ENCODE results near the gene STKLD1. TPM values are rescaled to one million over a fixed set of nuclear protein-coding genes. Genes with fewer than 3 reads are reported as not detected.

The STKLD1 gene
- total and polyA plus RNA-seq, 5 donors from 2014 or later: 0.09 to 0.86 (median 0.18) TPM

DNA sequence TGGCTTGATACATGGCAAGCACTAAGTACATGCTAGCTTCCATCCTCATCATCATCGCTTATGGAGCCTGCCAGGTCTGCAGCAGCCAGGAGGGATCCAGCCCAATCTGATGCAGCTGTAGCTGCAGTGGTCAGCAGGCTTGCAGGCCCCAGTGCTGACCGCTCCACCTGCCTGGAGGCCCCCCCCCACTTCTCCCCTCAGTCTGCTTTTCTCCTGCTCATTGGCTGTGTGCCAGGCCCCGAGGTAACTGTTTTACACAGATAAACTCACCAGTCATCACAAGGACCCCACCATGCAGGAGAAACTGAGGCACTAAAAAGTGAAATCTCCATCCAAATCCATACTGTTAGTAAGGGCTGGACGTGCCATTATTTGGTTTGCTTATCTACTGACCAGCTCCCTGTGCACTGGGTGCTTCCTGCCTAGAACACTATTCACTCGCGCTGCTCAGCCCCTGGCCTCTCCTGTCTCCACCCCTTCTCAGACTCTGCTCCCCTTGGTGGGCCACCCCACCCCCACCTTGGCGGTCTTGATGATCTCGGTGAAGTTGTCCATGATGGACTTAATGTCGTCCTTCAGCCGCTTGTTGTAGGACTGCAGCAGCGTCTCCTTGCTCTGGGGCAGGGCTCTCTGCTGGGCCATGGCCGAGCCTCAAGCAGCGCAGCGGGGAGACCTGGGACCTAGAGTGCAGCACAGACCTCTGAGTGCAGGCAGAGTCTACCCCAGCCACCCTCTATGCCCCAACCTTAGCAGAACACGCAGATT lies 30.0 kb upstream of the STKLD1 start:
- Mint-ChIP-seq H3K27me3 (no peaks in the 10 kb centered on the region), H3K4me1 (peaks cover 0 to 50% (median 29%) of the 10 kb centered on the region in 4 donors), H3K27ac (peak overlapping the region in 2 of 3 donors; percentile 87 to 89), H3K4me3 (peak overlapping the region; percentile 86 to 98 (median 88)), H3K36me3 (peaks cover 27% of the 10 kb centered on the region), H3K9me3 (no peaks in the 10 kb centered on the region)
- Histone ChIP-seq H3K27ac (ENCODE audit: insufficient read depth, low read length, poor library complexity, severe bottlenecking) (peak overlapping the region; percentile 89), H3K27me3 (ENCODE audit: control insufficient read depth, insufficient read depth, low read length) (no peaks in the 10 kb centered on the region), H3K9me3 (ENCODE audit: control insufficient read depth in 2 of 2, low read length in 2 of 2) (no peaks in the 10 kb centered on the region), H3K4me3 (ENCODE audit: low read depth, low read length) (peak overlapping the region; percentile 26), H3K36me3 (ENCODE audit: control insufficient read depth, insufficient read depth, low read length) (peaks cover 41% of the 10 kb centered on the region), H3K4me1 (ENCODE audit: control insufficient read depth, insufficient read depth, low read length, poor library complexity, severe bottlenecking) (peaks cover 31% of the 10 kb centered on the region)
- DNase-seq: no peak
- ATAC-seq (ENCODE audit: low read depth in 2 of 2): no peak

DNA sequence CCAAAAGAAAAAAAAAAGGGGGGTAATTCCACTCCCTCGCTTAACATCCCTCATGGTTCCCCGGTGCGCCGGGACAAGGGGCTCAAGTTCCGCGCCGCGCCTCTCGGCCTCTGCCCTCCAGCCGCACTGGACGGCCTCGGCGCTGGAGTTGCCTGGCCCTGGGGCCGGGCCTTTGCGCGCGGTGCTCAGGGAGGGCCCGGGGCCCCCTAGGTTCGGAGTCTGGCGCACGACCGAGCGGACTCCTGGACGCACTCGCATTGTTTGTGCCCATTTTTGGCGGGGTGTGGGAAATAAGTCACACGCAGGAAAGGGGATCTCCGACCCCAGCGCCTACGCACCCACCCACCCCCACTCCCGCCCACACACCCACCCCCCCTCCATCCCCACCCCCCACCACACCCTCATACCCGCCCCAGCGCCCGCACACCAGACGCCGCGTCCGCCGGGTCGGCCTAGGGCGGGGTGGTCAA lies 28.6 kb upstream of the STKLD1 start:
- H3K4me1 ChIP-seq (ENCODE audit: control insufficient read depth, insufficient read depth, low read length, poor library complexity, severe bottlenecking): peaks cover 31% of the 10 kb centered on the region
- peaks cover 55% of the 10 kb centered on the region for H3K36me3 ChIP-seq (ENCODE audit: control insufficient read depth, insufficient read depth, low read length)
- peak overlapping the region; percentile 57 for H3K4me3 ChIP-seq (ENCODE audit: low read depth, low read length)
- DNase-seq: peak; percentile 44 to 58 (median 44)
- Mint-ChIP-seq H3K4me1 (peaks cover 0 to 42% (median 27%) of the 10 kb centered on the region in 4 donors), H3K4me3 (peak overlapping the region; percentile 95 to 100 (median 98)), H3K9me3 (no peaks in the 10 kb centered on the region), H3K36me3 (peaks cover 28% of the 10 kb centered on the region), H3K27me3 (no peaks in the 10 kb centered on the region), H3K27ac (peak overlapping the region in 2 of 3 donors; percentile 96 to 98)
- peak; percentile 33 to 38 for ATAC-seq (ENCODE audit: low read depth in 2 of 2)
- H3K27ac ChIP-seq (ENCODE audit: insufficient read depth, low read length, poor library complexity, severe bottlenecking): peak overlapping the region; percentile 89
- H3K9me3 ChIP-seq (ENCODE audit: control insufficient read depth in 2 of 2, low read length in 2 of 2): no peaks in the 10 kb centered on the region
- no peaks in the 10 kb centered on the region for H3K27me3 ChIP-seq (ENCODE audit: control insufficient read depth, insufficient read depth, low read length)

DNA sequence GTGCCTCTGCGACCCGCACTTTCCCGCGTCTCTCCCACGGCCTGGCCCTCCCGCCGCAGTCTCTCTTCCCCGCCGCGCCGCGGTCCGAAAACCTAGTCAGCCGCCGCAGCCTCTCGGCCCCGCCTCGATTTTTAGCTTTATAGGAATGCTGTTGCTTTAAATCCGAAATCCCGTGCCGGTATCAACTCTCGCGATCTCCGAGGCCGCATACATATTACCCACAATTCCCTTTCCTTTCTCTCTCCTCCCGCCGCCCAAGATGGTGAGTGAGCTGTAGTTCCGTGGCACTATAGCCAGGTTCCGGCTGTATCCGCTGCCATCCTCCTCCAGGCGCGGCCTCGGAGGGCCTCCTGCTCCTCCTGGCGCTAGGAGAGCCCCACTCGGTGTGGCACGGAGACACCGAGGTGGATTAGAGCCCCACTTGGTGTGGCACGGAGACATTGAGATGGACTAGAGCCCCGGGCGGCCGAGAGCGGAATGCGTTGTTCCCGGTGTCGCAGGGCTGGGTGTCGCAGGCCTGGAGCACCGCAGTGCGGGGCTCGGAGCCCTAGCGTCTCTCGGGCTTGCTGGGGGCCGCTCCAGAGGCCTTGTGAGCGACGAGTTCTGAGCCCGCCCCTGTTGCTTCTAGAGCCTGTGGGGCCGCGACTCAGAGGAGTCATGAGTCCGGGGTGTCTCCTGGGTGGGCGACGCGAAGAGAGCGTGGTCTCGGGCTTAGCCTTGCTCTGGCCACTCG lies 28.0 kb upstream of the STKLD1 start, which contains the start of the genes MED22 and RPL7A:
Gene MED22, minus strand, starts transcription at position 147 of the 733 bp plus-strand sequence. CDS start 1,469 bp downstream, outside the sequence.
Gene RPL7A, plus strand, starts transcription at position 234 of the 733 bp plus-strand sequence. Its CDS starts 26 bp downstream, at position 260.
- H3K36me3 ChIP-seq (ENCODE audit: control insufficient read depth, insufficient read depth, low read length): peaks cover 56% of the 10 kb centered on the region
- Mint-ChIP-seq H3K27me3 (no peaks in the 10 kb centered on the region), H3K9me3 (no peaks in the 10 kb centered on the region), H3K4me3 (peak within 1 kb of the TSS; percentile 95 to 100 (median 98)), H3K27ac (peak within 1 kb of the TSS; percentile 96 to 100 (median 98)), H3K4me1 (peaks cover 0 to 39% (median 27%) of the 10 kb centered on the region in 4 donors), H3K36me3 (peaks cover 28% of the 10 kb centered on the region)
- no peaks in the 10 kb centered on the region for H3K27me3 ChIP-seq (ENCODE audit: control insufficient read depth, insufficient read depth, low read length)
- no peaks in the 10 kb centered on the region for H3K9me3 ChIP-seq (ENCODE audit: control insufficient read depth in 2 of 2, low read length in 2 of 2)
- ATAC-seq (ENCODE audit: low read depth in 2 of 2) (peak; percentile 93 to 94), DNase-seq (peak; percentile 88 to 97 (median 95))
- H3K27ac ChIP-seq (ENCODE audit: insufficient read depth, low read length, poor library complexity, severe bottlenecking): peak within 1 kb of the TSS; percentile 89
- H3K4me1 ChIP-seq (ENCODE audit: control insufficient read depth, insufficient read depth, low read length, poor library complexity, severe bottlenecking): peaks cover 31% of the 10 kb centered on the region
- H3K4me3 ChIP-seq (ENCODE audit: low read depth, low read length): peak within 1 kb of the TSS; percentile 76

DNA sequence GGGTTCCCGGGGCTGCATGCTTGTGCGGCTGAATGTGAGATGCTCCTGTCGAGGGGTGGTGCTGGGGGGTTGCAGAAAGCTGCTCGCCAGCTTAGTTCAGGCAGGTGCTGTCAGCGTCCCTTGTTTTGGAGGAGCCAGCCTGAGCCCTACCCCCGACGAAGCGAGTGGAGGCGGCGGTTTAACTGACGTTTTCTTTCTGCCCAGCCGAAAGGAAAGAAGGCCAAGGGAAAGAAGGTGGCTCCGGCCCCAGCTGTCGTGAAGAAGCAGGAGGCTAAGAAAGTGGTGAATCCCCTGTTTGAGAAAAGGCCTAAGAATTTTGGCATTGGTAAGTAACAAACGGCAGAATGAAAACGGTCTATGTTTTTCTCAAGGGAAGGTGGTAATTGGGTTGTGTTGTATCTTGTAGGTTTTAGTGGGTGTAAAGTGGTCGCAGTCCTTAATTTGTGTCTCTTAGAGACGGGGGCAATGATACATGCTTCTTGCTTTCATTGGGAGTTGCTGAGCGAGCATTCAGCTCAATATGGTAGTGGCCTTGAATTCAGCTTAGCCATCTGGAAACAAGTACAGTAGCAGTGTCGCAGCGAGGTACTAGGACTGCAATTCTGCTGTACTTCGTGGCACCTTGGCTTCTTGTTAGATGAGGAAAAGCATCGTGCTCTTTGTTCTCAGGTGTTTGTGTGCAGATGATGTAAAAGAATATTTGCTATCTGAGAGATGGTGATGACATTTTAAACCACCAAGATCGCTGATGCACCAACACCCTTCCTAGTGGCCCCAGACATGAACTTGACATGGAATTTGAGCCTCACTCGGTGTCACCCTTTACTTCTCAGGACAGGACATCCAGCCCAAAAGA lies 27.2 kb upstream of the STKLD1 start:
- Histone ChIP-seq H3K27me3 (ENCODE audit: control insufficient read depth, insufficient read depth, low read length) (no peaks in the 10 kb centered on the region), H3K27ac (ENCODE audit: insufficient read depth, low read length, poor library complexity, severe bottlenecking) (peak overlapping the region; percentile 89), H3K4me1 (ENCODE audit: control insufficient read depth, insufficient read depth, low read length, poor library complexity, severe bottlenecking) (peaks cover 31% of the 10 kb centered on the region), H3K36me3 (ENCODE audit: control insufficient read depth, insufficient read depth, low read length) (peaks cover 52% of the 10 kb centered on the region), H3K4me3 (ENCODE audit: low read depth, low read length) (peak overlapping the region; percentile 76), H3K9me3 (ENCODE audit: control insufficient read depth in 2 of 2, low read length in 2 of 2) (no peaks in the 10 kb centered on the region)
- Mint-ChIP-seq H3K27me3 (peaks cover under 1% of the 10 kb centered on the region), H3K4me3 (peak overlapping the region; percentile 95 to 100 (median 96)), H3K36me3 (peaks cover 32% of the 10 kb centered on the region), H3K4me1 (peaks cover 0 to 39% (median 27%) of the 10 kb centered on the region in 4 donors), H3K27ac (peak overlapping the region; percentile 96 to 100 (median 98)), H3K9me3 (no peaks in the 10 kb centered on the region)
- ATAC-seq (ENCODE audit: low read depth in 2 of 2) (no peak), DNase-seq (no peak)

DNA sequence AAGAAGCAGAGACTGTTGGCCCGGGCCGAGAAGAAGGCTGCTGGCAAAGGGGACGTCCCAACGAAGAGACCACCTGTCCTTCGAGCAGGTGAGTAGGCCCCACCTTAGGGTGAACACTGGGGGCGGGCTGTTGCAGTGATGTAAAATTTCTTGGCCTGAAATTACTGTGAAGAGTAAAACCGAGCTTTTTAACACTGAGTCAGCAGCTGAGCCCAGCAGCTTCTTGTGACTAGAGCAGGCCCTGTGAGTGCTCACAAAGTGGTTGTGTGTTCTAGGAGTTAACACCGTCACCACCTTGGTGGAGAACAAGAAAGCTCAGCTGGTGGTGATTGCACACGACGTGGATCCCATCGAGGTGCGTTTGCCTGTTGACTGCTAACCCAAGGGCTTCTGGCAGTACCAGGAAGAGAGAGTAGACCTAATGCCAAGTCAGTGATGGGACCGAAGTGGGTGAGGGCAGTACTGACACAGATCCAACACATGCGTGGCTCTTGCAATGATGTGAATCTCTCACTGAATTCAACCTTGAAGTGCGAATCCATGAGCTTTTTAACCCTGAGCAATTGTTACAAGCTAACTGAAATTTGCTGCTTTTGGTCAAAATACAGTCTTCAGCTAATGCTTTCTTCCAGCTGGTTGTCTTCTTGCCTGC lies 26.1 kb upstream of the STKLD1 start:
- peak overlapping the region; percentile 91 to 98 (median 96) for H3K27ac Mint-ChIP-seq
- H3K9me3 ChIP-seq (ENCODE audit: control insufficient read depth in 2 of 2, low read length in 2 of 2): no peaks in the 10 kb centered on the region
- ATAC-seq (ENCODE audit: low read depth in 2 of 2) (no peak), DNase-seq (no peak)
- H3K4me3 Mint-ChIP-seq: peak overlapping the region; percentile 46 to 98 (median 74)
- H3K4me1 Mint-ChIP-seq: peaks cover 0 to 44% (median 27%) of the 10 kb centered on the region in 4 donors
- no peaks in the 10 kb centered on the region for H3K27me3 ChIP-seq (ENCODE audit: control insufficient read depth, insufficient read depth, low read length)
- peaks cover 4% of the 10 kb centered on the region for H3K27me3 Mint-ChIP-seq
- H3K36me3 ChIP-seq (ENCODE audit: control insufficient read depth, insufficient read depth, low read length): peaks cover 43% of the 10 kb centered on the region
- H3K4me1 ChIP-seq (ENCODE audit: control insufficient read depth, insufficient read depth, low read length, poor library complexity, severe bottlenecking): peaks cover 31% of the 10 kb centered on the region
- no peaks in the 10 kb centered on the region for H3K9me3 Mint-ChIP-seq
- no peak overlapping the region for H3K4me3 ChIP-seq (ENCODE audit: low read depth, low read length)
- H3K36me3 Mint-ChIP-seq: peaks cover 32% of the 10 kb centered on the region
- H3K27ac ChIP-seq (ENCODE audit: insufficient read depth, low read length, poor library complexity, severe bottlenecking): peak overlapping the region; percentile 89

DNA sequence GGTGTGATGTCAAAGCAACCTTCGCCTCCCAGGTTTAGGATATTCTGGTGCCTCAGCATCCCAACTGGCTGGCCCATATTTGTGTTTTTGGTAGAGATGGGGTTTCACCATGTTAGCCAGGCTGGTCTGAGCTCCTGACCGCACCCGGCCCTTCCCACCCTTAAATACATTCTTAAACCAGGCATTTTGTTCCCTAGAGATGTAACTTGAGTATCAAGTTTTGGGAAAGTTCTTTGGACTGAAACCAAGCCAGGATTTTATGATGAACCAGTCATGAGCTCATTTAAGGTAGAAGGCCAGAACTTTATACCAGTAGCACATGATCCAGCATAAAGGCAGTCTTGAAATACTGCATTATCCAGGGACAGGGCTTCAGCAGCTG lies 24.6 kb upstream of the STKLD1 start:
- Mint-ChIP-seq H3K4me1 (peaks cover 0 to 40% (median 23%) of the 10 kb centered on the region in 4 donors), H3K4me3 (peak overlapping the region in 2 of 4 donors; percentile 58 to 95)
- H3K36me3 ChIP-seq (ENCODE audit: control insufficient read depth, insufficient read depth, low read length): peaks cover 43% of the 10 kb centered on the region

More for the DNA sequence above, 24.6 kb upstream of the STKLD1 start:
- H3K27ac ChIP-seq (ENCODE audit: insufficient read depth, low read length, poor library complexity, severe bottlenecking): no peak overlapping the region
- Mint-ChIP-seq H3K27ac (no peak overlapping the region), H3K9me3 (no peaks in the 10 kb centered on the region), H3K36me3 (peaks cover 32% of the 10 kb centered on the region), H3K27me3 (peaks cover 4% of the 10 kb centered on the region)
- H3K9me3 ChIP-seq (ENCODE audit: control insufficient read depth in 2 of 2, low read length in 2 of 2): no peaks in the 10 kb centered on the region
- no peak overlapping the region for H3K4me3 ChIP-seq (ENCODE audit: low read depth, low read length)
- H3K27me3 ChIP-seq (ENCODE audit: control insufficient read depth, insufficient read depth, low read length): no peaks in the 10 kb centered on the region
- ATAC-seq (ENCODE audit: low read depth in 2 of 2) (no peak), DNase-seq (no peak)
- H3K4me1 ChIP-seq (ENCODE audit: control insufficient read depth, insufficient read depth, low read length, poor library complexity, severe bottlenecking): peaks cover 30% of the 10 kb centered on the region
